Measurements from ENCODE around the gene DMC1.

DNA sequence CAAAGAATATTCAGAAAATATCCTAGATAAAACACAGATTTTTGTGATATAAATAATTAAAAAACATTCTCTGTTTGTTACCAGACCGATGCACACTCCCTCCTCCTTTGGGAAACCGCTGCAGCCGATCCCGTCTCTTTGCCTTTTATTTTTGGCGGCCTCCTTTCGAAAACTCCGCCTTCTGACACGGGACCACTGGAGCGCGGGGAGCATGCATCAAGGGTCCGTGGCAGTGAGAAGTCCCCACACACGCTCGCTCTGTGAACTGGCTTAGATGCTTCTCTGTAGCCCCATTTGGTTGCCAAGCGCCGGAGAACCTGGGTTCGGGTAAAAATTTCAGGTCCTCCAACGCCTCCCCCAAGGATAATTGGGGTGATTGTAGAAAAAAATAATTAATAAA is 80.8 kb downstream of the DMC1 start:
- TF ChIP-seq, protein P1, sequence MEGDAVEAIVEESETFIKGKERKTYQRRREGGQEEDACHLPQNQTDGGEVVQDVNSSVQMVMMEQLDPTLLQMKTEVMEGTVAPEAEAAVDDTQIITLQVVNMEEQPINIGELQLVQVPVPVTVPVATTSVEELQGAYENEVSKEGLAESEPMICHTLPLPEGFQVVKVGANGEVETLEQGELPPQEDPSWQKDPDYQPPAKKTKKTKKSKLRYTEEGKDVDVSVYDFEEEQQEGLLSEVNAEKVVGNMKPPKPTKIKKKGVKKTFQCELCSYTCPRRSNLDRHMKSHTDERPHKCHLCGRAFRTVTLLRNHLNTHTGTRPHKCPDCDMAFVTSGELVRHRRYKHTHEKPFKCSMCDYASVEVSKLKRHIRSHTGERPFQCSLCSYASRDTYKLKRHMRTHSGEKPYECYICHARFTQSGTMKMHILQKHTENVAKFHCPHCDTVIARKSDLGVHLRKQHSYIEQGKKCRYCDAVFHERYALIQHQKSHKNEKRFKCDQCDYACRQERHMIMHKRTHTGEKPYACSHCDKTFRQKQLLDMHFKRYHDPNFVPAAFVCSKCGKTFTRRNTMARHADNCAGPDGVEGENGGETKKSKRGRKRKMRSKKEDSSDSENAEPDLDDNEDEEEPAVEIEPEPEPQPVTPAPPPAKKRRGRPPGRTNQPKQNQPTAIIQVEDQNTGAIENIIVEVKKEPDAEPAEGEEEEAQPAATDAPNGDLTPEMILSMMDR (IDR thresholded peaks at IDR 0.05): no peak
- no peak for TF ChIP-seq POLR2A (IDR thresholded peaks at IDR 0.05)
- no peak for TF ChIP-seq EP300 (IDR thresholded peaks at IDR 0.05)

Data from ovary (tissue), 3 donors.